ENCODE measurements around the gene KCNJ6.

KCNJ6 gene

GRCh38 chr21:37594472-37594951, 321.7 kb downstream of the KCNJ6 start:
- H3K27me3 ChIP-seq (ENCODE audit: control insufficient read depth in 1 of 2, insufficient read depth in 1 of 2, low read length in 2 of 2) = peaks cover 0 to 54% of the 10 kb centered on the region in 2 experiments

GRCh38 chr21:37593740-37594471, 322.4 kb downstream of the KCNJ6 start:
- Histone ChIP-seq H2BK12ac (ENCODE audit: low read length in 2 of 2) (no peak overlapping the region), H2BK15ac (ENCODE audit: low read depth, poor library complexity, severe bottlenecking) (no peak overlapping the region), H3K79me1 (replicated peaks; ENCODE audit: low read length, poor library complexity, severe bottlenecking) (no peaks in the 10 kb centered on the region), H3K36me3 (ENCODE audit: control insufficient read depth in 1 of 2, insufficient read depth in 2 of 2, low read depth in 1 of 2, low read length in 2 of 2) (no peaks in the 10 kb centered on the region), H4K91ac (ENCODE audit: low read length) (no peak overlapping the region), H3K27ac (ENCODE audit: low read length, poor library complexity, severe bottlenecking) (no peak overlapping the region), H3K4me2 (ENCODE audit: low read length, poor library complexity, severe bottlenecking) (no peak overlapping the region), H3K4me3 (ENCODE audit: insufficient read depth in 1 of 2, low read depth in 1 of 2, low read length in 2 of 2) (no peak overlapping the region), H3K9me3 (ENCODE audit: control insufficient read depth, low read length) (no peaks in the 10 kb centered on the region), H2AK5ac (ENCODE audit: low read length, severe bottlenecking) (no peak overlapping the region), H2AFZ (ENCODE audit: low read depth, low read length) (no peak overlapping the region), H2BK5ac (ENCODE audit: low read depth, low read length, poor library complexity, severe bottlenecking) (no peak overlapping the region), H3K23ac (ENCODE audit: low read length in 2 of 2) (no peak overlapping the region), H4K8ac (ENCODE audit: low read length) (no peak overlapping the region), H2BK120ac (ENCODE audit: low read depth, low read length) (no peak overlapping the region), H3K4me1 (ENCODE audit: control insufficient read depth, insufficient read depth, low read depth, low read length) (peaks cover 2% of the 10 kb centered on the region), H3K18ac (ENCODE audit: low read depth in 1 of 2, low read length in 2 of 2) (no peak overlapping the region), H3K9ac (ENCODE audit: low read length) (no peak overlapping the region), H3K14ac (ENCODE audit: low read length in 2 of 2) (no peak overlapping the region), H3K4ac (ENCODE audit: low read depth in 1 of 2, low read length in 2 of 2) (no peak overlapping the region), H3K27me3 (ENCODE audit: control insufficient read depth in 1 of 2, insufficient read depth in 1 of 2, low read length in 2 of 2) (peaks cover 0 to 48% of the 10 kb centered on the region in 2 experiments)
- 64% methylated on average over 19 of the region's 19 CpGs for WGBS
- no peak for DNase-seq

More at GRCh38 chr21:37594472-37594951, 321.7 kb downstream of the KCNJ6 start:
- H3K9me3 ChIP-seq (ENCODE audit: control insufficient read depth, low read length) = no peaks in the 10 kb centered on the region
- no peak overlapping the region for H2BK12ac ChIP-seq (ENCODE audit: low read length in 2 of 2)
- no peak overlapping the region for H4K91ac ChIP-seq (ENCODE audit: low read length)
- H2AK5ac ChIP-seq (ENCODE audit: low read length, severe bottlenecking) = no peak overlapping the region
- H3K4me2 ChIP-seq (ENCODE audit: low read length, poor library complexity, severe bottlenecking) = no peak overlapping the region
- H3K4ac ChIP-seq (ENCODE audit: low read depth in 1 of 2, low read length in 2 of 2) = no peak overlapping the region
- H3K14ac ChIP-seq (ENCODE audit: low read length in 2 of 2) = no peak overlapping the region
- no peak overlapping the region for H2BK15ac ChIP-seq (ENCODE audit: low read depth, poor library complexity, severe bottlenecking)
- H3K79me1 ChIP-seq (replicated peaks; ENCODE audit: low read length, poor library complexity, severe bottlenecking) = no peaks in the 10 kb centered on the region
- H3K9ac ChIP-seq (ENCODE audit: low read length) = no peak overlapping the region
- H3K27ac ChIP-seq (ENCODE audit: low read length, poor library complexity, severe bottlenecking) = no peak overlapping the region
- 78% methylated on average over 15 of the region's 15 CpGs for WGBS
- peaks cover 2% of the 10 kb centered on the region for H3K4me1 ChIP-seq (ENCODE audit: control insufficient read depth, insufficient read depth, low read depth, low read length)
- H3K4me3 ChIP-seq (ENCODE audit: insufficient read depth in 1 of 2, low read depth in 1 of 2, low read length in 2 of 2) = no peak overlapping the region
- no peak overlapping the region for H2BK5ac ChIP-seq (ENCODE audit: low read depth, low read length, poor library complexity, severe bottlenecking)
- H3K23ac ChIP-seq (ENCODE audit: low read length in 2 of 2) = peak overlapping the region in 1 of 2 experiments; percentile 30
- no peak overlapping the region for H2AFZ ChIP-seq (ENCODE audit: low read depth, low read length)
- DNase-seq = no peak
- no peak overlapping the region for H4K8ac ChIP-seq (ENCODE audit: low read length)
- no peaks in the 10 kb centered on the region for H3K36me3 ChIP-seq (ENCODE audit: control insufficient read depth in 1 of 2, insufficient read depth in 2 of 2, low read depth in 1 of 2, low read length in 2 of 2)
- no peak overlapping the region for H2BK120ac ChIP-seq (ENCODE audit: low read depth, low read length)
- no peak overlapping the region for H3K18ac ChIP-seq (ENCODE audit: low read depth in 1 of 2, low read length in 2 of 2)

DNA sequence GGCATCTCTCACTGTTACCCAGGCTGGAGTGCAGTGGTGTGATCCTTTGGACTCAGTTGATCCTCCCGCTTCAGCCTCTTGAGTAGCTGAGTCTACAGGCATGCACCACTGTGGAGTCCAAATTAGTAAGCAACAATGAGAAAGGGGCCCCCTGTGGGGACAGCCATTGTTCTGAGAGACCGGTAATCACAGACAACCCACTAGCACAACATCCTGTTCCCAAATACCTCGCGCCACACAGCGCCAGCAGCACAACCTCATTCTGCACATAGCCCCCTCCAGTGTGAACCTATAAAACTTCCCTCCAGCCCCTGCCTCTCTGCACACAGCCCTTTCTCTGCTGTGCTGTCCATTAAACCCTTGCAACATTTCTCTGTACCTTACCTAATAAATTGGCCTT, 323.2 kb downstream of the KCNJ6 start:
- no peak overlapping the region for H2BK15ac ChIP-seq (ENCODE audit: low read depth, poor library complexity, severe bottlenecking)
- H3K27me3 ChIP-seq (ENCODE audit: control insufficient read depth in 1 of 2, insufficient read depth in 1 of 2, low read length in 2 of 2) = peaks cover 0 to 42% of the 10 kb centered on the region in 2 experiments
- DNase-seq = no peak
- H3K4me1 ChIP-seq (ENCODE audit: control insufficient read depth, insufficient read depth, low read depth, low read length) = peaks cover 2% of the 10 kb centered on the region
- H3K9ac ChIP-seq (ENCODE audit: low read length) = no peak overlapping the region
- H2BK5ac ChIP-seq (ENCODE audit: low read depth, low read length, poor library complexity, severe bottlenecking) = no peak overlapping the region
- no peak overlapping the region for H2BK120ac ChIP-seq (ENCODE audit: low read depth, low read length)
- no peaks in the 10 kb centered on the region for H3K36me3 ChIP-seq (ENCODE audit: control insufficient read depth in 1 of 2, insufficient read depth in 2 of 2, low read depth in 1 of 2, low read length in 2 of 2)
- H3K23ac ChIP-seq (ENCODE audit: low read length in 2 of 2) = peak overlapping the region in 1 of 2 experiments; percentile 69
- H2AK5ac ChIP-seq (ENCODE audit: low read length, severe bottlenecking) = no peak overlapping the region
- H2BK12ac ChIP-seq (ENCODE audit: low read length in 2 of 2) = no peak overlapping the region
- H4K8ac ChIP-seq (ENCODE audit: low read length) = no peak overlapping the region
- H3K4ac ChIP-seq (ENCODE audit: low read depth in 1 of 2, low read length in 2 of 2) = no peak overlapping the region
- no peak overlapping the region for H2AFZ ChIP-seq (ENCODE audit: low read depth, low read length)
- H3K4me2 ChIP-seq (ENCODE audit: low read length, poor library complexity, severe bottlenecking) = no peak overlapping the region
- H3K27ac ChIP-seq (ENCODE audit: low read length, poor library complexity, severe bottlenecking) = no peak overlapping the region
- no peaks in the 10 kb centered on the region for H3K9me3 ChIP-seq (ENCODE audit: control insufficient read depth, low read length)
- H3K18ac ChIP-seq (ENCODE audit: low read depth in 1 of 2, low read length in 2 of 2) = no peak overlapping the region
- 42% methylated on average over 5 of the region's 5 CpGs for WGBS
- no peak overlapping the region for H3K14ac ChIP-seq (ENCODE audit: low read length in 2 of 2)
- H4K91ac ChIP-seq (ENCODE audit: low read length) = no peak overlapping the region
- no peak overlapping the region for H3K4me3 ChIP-seq (ENCODE audit: insufficient read depth in 1 of 2, low read depth in 1 of 2, low read length in 2 of 2)
- H3K79me1 ChIP-seq (replicated peaks; ENCODE audit: low read length, poor library complexity, severe bottlenecking) = no peaks in the 10 kb centered on the region

GRCh38 chr21:37592496-37592895, 323.8 kb downstream of the KCNJ6 start:
- Histone ChIP-seq H3K14ac (ENCODE audit: low read length in 2 of 2) (no peak overlapping the region), H3K27ac (ENCODE audit: low read length, poor library complexity, severe bottlenecking) (no peak overlapping the region), H2BK120ac (ENCODE audit: low read depth, low read length) (no peak overlapping the region), H3K9me3 (ENCODE audit: control insufficient read depth, low read length) (no peaks in the 10 kb centered on the region), H2BK5ac (ENCODE audit: low read depth, low read length, poor library complexity, severe bottlenecking) (no peak overlapping the region), H3K23ac (ENCODE audit: low read length in 2 of 2) (no peak overlapping the region), H2AFZ (ENCODE audit: low read depth, low read length) (no peak overlapping the region), H2BK12ac (ENCODE audit: low read length in 2 of 2) (no peak overlapping the region), H2BK15ac (ENCODE audit: low read depth, poor library complexity, severe bottlenecking) (no peak overlapping the region), H3K4me2 (ENCODE audit: low read length, poor library complexity, severe bottlenecking) (no peak overlapping the region), H3K4me3 (ENCODE audit: insufficient read depth in 1 of 2, low read depth in 1 of 2, low read length in 2 of 2) (no peak overlapping the region), H2AK5ac (ENCODE audit: low read length, severe bottlenecking) (no peak overlapping the region), H4K8ac (ENCODE audit: low read length) (no peak overlapping the region), H4K91ac (ENCODE audit: low read length) (no peak overlapping the region), H3K36me3 (ENCODE audit: control insufficient read depth in 1 of 2, insufficient read depth in 2 of 2, low read depth in 1 of 2, low read length in 2 of 2) (no peaks in the 10 kb centered on the region), H3K27me3 (ENCODE audit: control insufficient read depth in 1 of 2, insufficient read depth in 1 of 2, low read length in 2 of 2) (peaks cover 0 to 38% of the 10 kb centered on the region in 2 experiments), H3K4me1 (ENCODE audit: control insufficient read depth, insufficient read depth, low read depth, low read length) (peaks cover 2% of the 10 kb centered on the region), H3K9ac (ENCODE audit: low read length) (no peak overlapping the region), H3K18ac (ENCODE audit: low read depth in 1 of 2, low read length in 2 of 2) (no peak overlapping the region), H3K4ac (ENCODE audit: low read depth in 1 of 2, low read length in 2 of 2) (no peak overlapping the region), H3K79me1 (replicated peaks; ENCODE audit: low read length, poor library complexity, severe bottlenecking) (no peaks in the 10 kb centered on the region)
- no peak for DNase-seq
- WGBS = 33% methylated on average over 3 of the region's 4 CpGs

Measured in mesenchymal stem cell (in vitro differentiated cells and primary cell).